Endothelial cell of umbilical vein (primary cell): ENCODE measurements around the gene GNAS-AS1. TPM values are rescaled to one million over a fixed set of nuclear protein-coding genes. Genes with fewer than 3 reads are reported as not detected.

Experiments used
- BruUV-seq: library from RNA; stranded (reverse); fragments of 400-500 nt; replicated peaks from 2 replicates; lab custom pipeline; 2021; lab: Mats Ljungman, UMichigan
- CTCF ChIA-PET: fragments of 300-600, 350-600 bp; sonication (Branson Sonifier 250); formaldehyde crosslinking; loops from one replicate; lab custom pipeline; 2021; ENCODE audit warnings: antibody characterized with exemption, inconsistent platforms; lab: Charles Lee
- POLR2A ChIA-PET: fragments of 300-600, 350-600 bp; sonication (Branson Sonifier 250); formaldehyde crosslinking; loops from one replicate; lab custom pipeline; 2021; ENCODE audit warnings: antibody characterized with exemption, inconsistent platforms; lab: Charles Lee
- DNase-seq: peaks from one replicate; pipeline ENCODE4 v3.0.0-alpha.2; 2011; ENCODE audit warnings: low read depth, low spot score
- FAIRE-seq: peaks from 2 replicates; lab custom pipeline; 2011; peaks lifted over from hg19 to GRCh38; lab: Jason Lieb, UNC
- H2AFZ ChIP-seq: 2 replicates; pipeline ENCODE4 v1.6.0; 2012; ENCODE audit warnings: low read depth, low read length, control low read depth, inconsistent platforms
- H3K27ac ChIP-seq: 2 replicates; pipeline ENCODE4 v1.5.1; 2011; ENCODE audit warnings: low read depth, mild to moderate bottlenecking, control low read depth, low read length, moderate library complexity; ENCODE audit not compliant: insufficient read depth
- H3K27me3 ChIP-seq, 2 experiments: 2 replicates each; pipeline versions ENCODE4 v1.6.0 to v1.6.1; 2011; ENCODE audit warnings: low read length in 2 of 2, mixed read lengths in 1 of 2; ENCODE audit not compliant: control insufficient read depth in 2 of 2, insufficient read depth in 2 of 2
- H3K36me3 ChIP-seq, 2 experiments: 2 replicates in 1 of 2; 3 replicates in 1 of 2; pipeline ENCODE4 v1.5.1; 2011; ENCODE audit warnings: low read length in 2 of 2, mild to moderate bottlenecking in 1 of 2, moderate library complexity in 1 of 2; ENCODE audit not compliant: control insufficient read depth in 2 of 2, insufficient read depth in 2 of 2; ENCODE audit errors: extremely low read depth in 1 of 2
- H3K4me1 ChIP-seq: 3 replicates; pipeline ENCODE4 v1.5.1; 2011; ENCODE audit warnings: mild to moderate bottlenecking, low read length; ENCODE audit not compliant: control insufficient read depth, insufficient read depth; ENCODE audit errors: extremely low read depth
- H3K4me2 ChIP-seq: 2 replicates; pipeline ENCODE4 v1.6.1; 2011; ENCODE audit warnings: low read length, control low read depth, mixed read lengths; ENCODE audit not compliant: insufficient read depth
- H3K4me3 ChIP-seq, 3 experiments: fragments of 200-600 bp in 1 of 3; sonication (generic), shearing (Covaris generic) in 1 of 3; replicated peaks in 1 of 3; 2 replicates each; pipeline ENCODE4 v1.5.1; 2011 to 2016; ENCODE audit warnings: control low read depth in 3 of 3, low read length in 3 of 3, mild to moderate bottlenecking in 2 of 3, inconsistent platforms in 1 of 3, low read depth in 1 of 3, moderate library complexity in 1 of 3; ENCODE audit not compliant: insufficient read depth in 1 of 3
- H3K79me2 ChIP-seq: 2 replicates; pipeline ENCODE4 v1.6.0; 2012; ENCODE audit warnings: low read length, inconsistent platforms; ENCODE audit not compliant: control insufficient read depth, insufficient read depth
- H3K9ac ChIP-seq: replicated peaks from 2 replicates; pipeline ENCODE3; 2011; ENCODE audit warnings: low read length, control low read depth; ENCODE audit not compliant: insufficient read depth; ENCODE audit errors: extremely low read depth
- H3K9me1 ChIP-seq: replicated peaks from 3 replicates; pipeline ENCODE4 v1.6.0; 2011; ENCODE audit warnings: mild to moderate bottlenecking, low read length; ENCODE audit not compliant: control insufficient read depth, insufficient read depth; ENCODE audit errors: extremely low read depth
- H3K9me3 ChIP-seq: replicated peaks from 2 replicates; pipeline ENCODE4 v1.5.1; 2012; ENCODE audit warnings: low read length, inconsistent platforms; ENCODE audit not compliant: control insufficient read depth, insufficient read depth
- H4K20me1 ChIP-seq: replicated peaks from 2 replicates; pipeline ENCODE3; 2011; ENCODE audit warnings: mild to moderate bottlenecking, low read length; ENCODE audit not compliant: control insufficient read depth, insufficient read depth; ENCODE audit errors: extremely low read depth
- EZH2 ChIP-seq: IDR thresholded peaks from 2 replicates; pipeline ENCODE4 v1.6.1; 2012; ENCODE audit warnings: borderline replicate concordance, low read depth, mild to moderate bottlenecking, moderate library complexity, low read length, inconsistent platforms; ENCODE audit not compliant: severe bottlenecking
- GATA2 ChIP-seq: IDR thresholded peaks from 2 replicates; pipeline ENCODE4 v1.7.0; 2011; ENCODE audit warnings: low read depth, mild to moderate bottlenecking, moderate library complexity, mixed read lengths, low read length; ENCODE audit not compliant: insufficient read length, insufficient read depth
- JUN ChIP-seq: IDR thresholded peaks from 2 replicates; pipeline ENCODE4 v1.6.1; 2011; ENCODE audit warnings: borderline replicate concordance, low read depth; ENCODE audit not compliant: insufficient read length, insufficient read depth
- MYC ChIP-seq: IDR thresholded peaks from one replicate; pipeline ENCODE4 v1.6.1; 2011; ENCODE audit warnings: mild to moderate bottlenecking, low read depth, low read length
- POLR2A ChIP-seq: IDR thresholded peaks from 2 replicates; pipeline ENCODE4 v1.6.1; 2012; ENCODE audit warnings: low read depth, mild to moderate bottlenecking, control low read depth, low read length
- POLR2AphosphoS5 ChIP-seq: IDR thresholded peaks from 2 replicates; pipeline ENCODE4 v1.6.1; 2012; ENCODE audit warnings: low read depth, mild to moderate bottlenecking, control low read depth, low read length, moderate library complexity; ENCODE audit not compliant: insufficient read depth
- dilution Hi-C: fragments of 300-500 bp; cut with MboI; formaldehyde crosslinking; loops from one replicate; pipeline ENCODE4 v1.15.0; 2019; ENCODE audit warnings: low sequenced_read_pairs; ENCODE audit not compliant: extremely low pct_ligation_motif_present
- intact Hi-C: fragments of 100-400 bp; cut with micrococcal nuclease; formaldehyde crosslinking; loops from one replicate; pipeline ENCODE4 v1.10.0; 2022
- polyA plus RNA-seq, 4 experiments: library from polyadenylated mRNA; depleted of rRNA in 3 of 4; stranded (reverse) in 3 of 4; unstranded in 1 of 4; fragments of >200 nt; gene quantifications; 2 replicates each; pipeline versions ENCODE4 v1.2.1 to v1.2.3, GENCODE V29; 2011 to 2012; ENCODE audit warnings: missing spikeins in 1 of 4
- total RNA-seq: library from RNA; stranded (reverse); gene quantifications from 2 replicates; pipeline ENCODE4 v1.2.3, GENCODE V29; 2021
- TF ChIP-seq, protein P1 (sequence below): IDR thresholded peaks from 2 replicates; pipeline ENCODE4 v1.6.1; 2011; ENCODE audit not compliant: insufficient read depth, insufficient read length
- TF ChIP-seq, protein P2 (sequence below), 2 donors: IDR thresholded peaks; 1 replicate in 1 of 2; 2 replicates in 1 of 2; pipeline ENCODE4 v1.5.1; 2011; ENCODE audit warnings: low read length in 2 of 2, mild to moderate bottlenecking in 2 of 2, moderate library complexity in 2 of 2, control low read depth in 1 of 2, inconsistent platforms in 1 of 2, low read depth in 1 of 2; ENCODE audit not compliant: insufficient read depth in 1 of 2; ENCODE audit errors: extremely low read depth in 1 of 2

GNAS-AS1 gene
- total and polyA plus RNA-seq, 2 donors (not counting 3 experiments of a cell fraction or from before 2014, with no cell fraction given): 0.11 to 0.58 TPM

GRCh38 chr20:58892932-58893224 lies 42.2 kb upstream of the GNAS-AS1 start:
- H3K27me3 ChIP-seq: no peaks in the 10 kb centered on the region
- CTCF ChIA-PET: no interaction called here
- H4K20me1 ChIP-seq: peaks cover 28% of the 10 kb centered on the region
- peaks cover 63% of the 10 kb centered on the region for H3K79me2 ChIP-seq
- peak; percentile 28 for FAIRE-seq
- H3K9ac ChIP-seq: peak overlapping the region; percentile 96
- H3K4me3 ChIP-seq: peak overlapping the region; percentile 81 to 94 (median 91)
- H3K27ac ChIP-seq: peak overlapping the region; percentile 61
- H2AFZ ChIP-seq: no peak overlapping the region
- POLR2A ChIA-PET: no interaction called here
- H3K4me1 ChIP-seq: peaks cover 49% of the 10 kb centered on the region
- no peaks in the 10 kb centered on the region for H3K9me1 ChIP-seq
- DNase-seq: no peak
- H3K36me3 ChIP-seq: peaks cover 0 to 6% of the 10 kb centered on the region in 2 experiments
- intact Hi-C loops: loop anchor here (1.0 to 10.0 kb wide), 4 partner anchors 14 to 1178 kb away; partner anchors contain the start of genes NELFCD and PMEPA1
- BruUV-seq: no TSS peak
- TF ChIP-seq MYC (no peak), JUN (no peak), POLR2AphosphoS5 (no peak), EZH2 (no peak), POLR2A (no peak), GATA2 (no peak)
- dilution Hi-C loops: no loop called here
- H3K4me2 ChIP-seq: peak overlapping the region; percentile 87
- H3K9me3 ChIP-seq: no peaks in the 10 kb centered on the region

GRCh38 chr20:58892141-58892931 lies 41.6 kb upstream of the GNAS-AS1 start:
- Histone ChIP-seq H3K9me1 (no peaks in the 10 kb centered on the region), H3K79me2 (peaks cover 57% of the 10 kb centered on the region), H4K20me1 (peaks cover 28% of the 10 kb centered on the region), H3K4me1 (peaks cover 43% of the 10 kb centered on the region), H3K27ac (peak overlapping the region; percentile 90), H3K9me3 (no peaks in the 10 kb centered on the region), H2AFZ (peak overlapping the region; percentile 5), H3K36me3 (peaks cover 0 to 4% of the 10 kb centered on the region in 2 experiments), H3K4me3 (peak overlapping the region; percentile 81 to 94 (median 91)), H3K4me2 (peak overlapping the region; percentile 87), H3K27me3 (no peaks in the 10 kb centered on the region), H3K9ac (peak overlapping the region; percentile 96)
- POLR2A ChIA-PET: interaction anchor here (1.4 kb wide), 1 partner anchor 140 kb away, joined by 3 read pairs; the partner anchor contains the start of gene ATP5F1E
- CTCF ChIA-PET: no interaction called here
- BruUV-seq: no TSS peak
- TF ChIP-seq POLR2AphosphoS5 (peak; percentile 32), JUN (no peak), POLR2A (no peak), GATA2 (no peak), MYC (no peak)
- TF ChIP-seq, protein P1, sequence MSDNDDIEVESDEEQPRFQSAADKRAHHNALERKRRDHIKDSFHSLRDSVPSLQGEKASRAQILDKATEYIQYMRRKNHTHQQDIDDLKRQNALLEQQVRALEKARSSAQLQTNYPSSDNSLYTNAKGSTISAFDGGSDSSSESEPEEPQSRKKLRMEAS: no peak
- TF ChIP-seq, protein P2, sequence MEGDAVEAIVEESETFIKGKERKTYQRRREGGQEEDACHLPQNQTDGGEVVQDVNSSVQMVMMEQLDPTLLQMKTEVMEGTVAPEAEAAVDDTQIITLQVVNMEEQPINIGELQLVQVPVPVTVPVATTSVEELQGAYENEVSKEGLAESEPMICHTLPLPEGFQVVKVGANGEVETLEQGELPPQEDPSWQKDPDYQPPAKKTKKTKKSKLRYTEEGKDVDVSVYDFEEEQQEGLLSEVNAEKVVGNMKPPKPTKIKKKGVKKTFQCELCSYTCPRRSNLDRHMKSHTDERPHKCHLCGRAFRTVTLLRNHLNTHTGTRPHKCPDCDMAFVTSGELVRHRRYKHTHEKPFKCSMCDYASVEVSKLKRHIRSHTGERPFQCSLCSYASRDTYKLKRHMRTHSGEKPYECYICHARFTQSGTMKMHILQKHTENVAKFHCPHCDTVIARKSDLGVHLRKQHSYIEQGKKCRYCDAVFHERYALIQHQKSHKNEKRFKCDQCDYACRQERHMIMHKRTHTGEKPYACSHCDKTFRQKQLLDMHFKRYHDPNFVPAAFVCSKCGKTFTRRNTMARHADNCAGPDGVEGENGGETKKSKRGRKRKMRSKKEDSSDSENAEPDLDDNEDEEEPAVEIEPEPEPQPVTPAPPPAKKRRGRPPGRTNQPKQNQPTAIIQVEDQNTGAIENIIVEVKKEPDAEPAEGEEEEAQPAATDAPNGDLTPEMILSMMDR (IDR thresholded peaks at IDR 0.05; ENCODE audit: extremely low read depth in 1 of 2, insufficient read depth in 1 of 2, low read depth in 1 of 2, low read length in 2 of 2): peak in 1 of 2 donors; percentile 24
- peak; percentile 64 for DNase-seq
- dilution Hi-C loops (no loop called here), intact Hi-C loops (loop anchor here (1.0 to 10.0 kb wide), 4 partner anchors 15 to 1178 kb away; partner anchors contain the start of genes NELFCD and PMEPA1)
- FAIRE-seq: no peak
